Measurements from ENCODE around the gene MED12L.
"Not testable (repeated sequence)": the region's sequence is repeated elsewhere in the genome, so short reads cannot be mapped to it uniquely, and the experiment has no call there.

MED12L gene

GRCh38 chr3:151236316-151236715 lies 150.9 kb downstream of the MED12L start:
- in situ Hi-C loops (cut with MboI; ENCODE audit: low sequenced_read_pairs) = no loop called here

DNA sequence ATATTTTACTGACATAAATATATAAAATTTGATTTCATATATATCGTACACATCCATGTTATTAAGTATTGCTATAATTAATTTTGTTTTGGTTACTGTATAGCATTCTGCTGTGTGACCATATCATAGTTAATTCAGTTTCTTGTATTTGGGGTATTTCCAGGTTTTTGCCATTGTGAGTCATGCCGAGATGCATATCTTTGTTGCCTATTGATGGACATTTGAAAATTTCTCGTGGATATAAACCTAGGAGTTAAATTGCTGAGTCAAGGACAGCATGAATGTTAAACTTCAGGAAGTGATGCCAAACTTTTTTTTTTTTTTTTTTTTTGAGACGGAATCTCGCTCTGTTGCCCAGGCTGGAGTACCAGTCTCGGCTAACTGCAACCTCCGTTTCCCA lies 151.3 kb downstream of the MED12L start:
- in situ Hi-C loops (cut with MboI; ENCODE audit: low sequenced_read_pairs) = no loop called here

- in situ Hi-C loops (cut with MboI; ENCODE audit: low sequenced_read_pairs) = not testable (repeated sequence)
Measured at GRCh38 chr3:151242006-151242405, 156.5 kb downstream of the MED12L start.

GRCh38 chr3:151248772-151249337 lies 163.4 kb downstream of the MED12L start:
- in situ Hi-C loops (cut with MboI; ENCODE audit: low sequenced_read_pairs) = no loop called here

DNA sequence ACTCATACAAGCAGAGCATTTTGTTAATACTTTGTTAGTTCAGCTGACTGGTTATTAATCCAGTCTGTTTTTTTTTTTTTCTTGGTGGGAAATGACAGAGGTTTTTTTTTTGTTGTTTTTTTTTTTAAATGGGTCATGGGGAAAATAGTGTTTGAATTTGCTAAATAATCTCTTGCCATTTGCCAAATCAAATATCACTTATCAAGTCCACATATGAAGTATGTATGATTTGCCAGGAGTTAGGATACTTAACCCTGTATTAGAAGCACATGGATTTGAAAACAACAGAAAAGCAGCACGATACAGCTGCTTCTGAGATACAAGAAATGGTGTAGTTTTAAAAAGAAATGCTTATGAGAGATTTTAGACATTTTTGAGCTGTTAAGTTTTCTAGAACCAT lies 171.3 kb downstream of the MED12L start:
- in situ Hi-C loops (cut with MboI; ENCODE audit: low sequenced_read_pairs) = no loop called here

DNA sequence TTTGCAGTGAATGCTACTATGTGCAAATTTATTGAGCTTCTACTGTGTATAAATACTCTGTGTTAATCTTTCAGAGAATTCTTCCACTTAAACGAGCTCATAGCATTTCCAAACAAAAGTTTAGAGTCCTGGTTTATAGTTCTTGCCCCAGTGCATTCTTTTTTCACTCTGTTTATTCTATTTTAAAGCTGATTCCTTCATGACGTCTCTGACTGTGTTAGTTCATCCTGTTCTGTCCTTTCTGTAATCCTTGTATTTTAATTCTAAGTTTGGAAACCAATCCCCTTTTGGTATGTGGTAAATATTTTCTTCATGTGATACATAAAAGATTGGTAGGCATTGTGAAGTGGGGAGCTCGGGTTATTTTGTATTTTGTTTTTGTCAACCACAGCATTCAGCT lies 174.2 kb downstream of the MED12L start:
- in situ Hi-C loops (cut with MboI; ENCODE audit: low sequenced_read_pairs) = no loop called here

DNA sequence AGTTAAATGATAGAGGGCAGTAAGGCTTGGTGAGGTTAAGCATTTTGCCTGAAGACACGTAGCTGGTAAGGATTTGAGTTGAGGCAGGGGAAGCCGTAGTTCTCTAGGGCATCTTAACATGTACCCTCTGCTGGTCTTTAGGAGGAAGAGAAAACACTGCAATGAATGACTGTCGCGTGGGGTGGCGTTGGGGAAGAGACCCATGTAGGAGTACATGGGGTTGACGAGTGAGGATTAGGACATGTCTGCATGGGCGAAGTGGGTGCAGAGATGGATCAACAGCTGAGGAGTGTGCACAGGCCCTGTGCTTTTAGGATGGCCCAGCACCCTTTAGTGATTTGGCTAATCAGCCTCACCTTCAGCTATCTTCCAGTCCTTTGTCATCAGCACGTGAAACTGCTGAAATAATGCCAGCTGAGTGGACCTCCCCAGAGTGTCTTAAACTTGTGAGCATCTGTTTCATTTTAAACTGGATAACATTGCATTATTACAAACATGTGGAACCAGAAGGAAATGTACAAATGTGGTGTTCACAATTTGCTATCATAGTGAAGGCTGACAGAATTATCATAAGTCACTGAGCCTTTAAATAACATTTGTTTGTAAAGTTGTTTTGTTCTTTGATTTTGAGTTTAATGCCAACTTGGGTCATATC lies 177.5 kb downstream of the MED12L start:
- in situ Hi-C loops (cut with MboI; ENCODE audit: low sequenced_read_pairs) = no loop called here

DNA sequence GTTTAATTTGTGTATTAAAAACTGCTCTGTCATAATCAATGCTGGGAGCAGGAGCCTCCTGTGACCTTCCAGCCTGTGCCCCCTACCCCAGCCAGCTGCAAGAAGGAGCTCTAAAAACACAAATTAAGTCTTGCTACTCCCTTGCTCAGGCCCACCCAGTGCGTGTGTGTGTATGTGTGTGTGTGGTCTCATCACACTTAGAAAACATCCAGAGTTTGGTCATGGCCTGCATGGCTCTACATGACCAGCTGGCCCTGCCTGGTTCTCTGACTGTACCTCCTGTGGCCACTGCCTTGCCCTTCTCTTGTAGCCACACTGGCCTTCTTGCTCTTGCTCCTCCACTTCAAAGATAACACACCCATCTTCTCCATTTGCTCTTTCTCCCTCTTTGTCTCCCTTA lies 179.1 kb downstream of the MED12L start:
- in situ Hi-C loops (cut with MboI; ENCODE audit: low sequenced_read_pairs) = no loop called here

GRCh38 chr3:151265166-151265565 lies 179.7 kb downstream of the MED12L start:
- in situ Hi-C loops (cut with MboI; ENCODE audit: low sequenced_read_pairs) = no loop called here

GRCh38 chr3:151265866-151266265 lies 180.4 kb downstream of the MED12L start:
- in situ Hi-C loops (cut with MboI; ENCODE audit: low sequenced_read_pairs) = no loop called here

DNA sequence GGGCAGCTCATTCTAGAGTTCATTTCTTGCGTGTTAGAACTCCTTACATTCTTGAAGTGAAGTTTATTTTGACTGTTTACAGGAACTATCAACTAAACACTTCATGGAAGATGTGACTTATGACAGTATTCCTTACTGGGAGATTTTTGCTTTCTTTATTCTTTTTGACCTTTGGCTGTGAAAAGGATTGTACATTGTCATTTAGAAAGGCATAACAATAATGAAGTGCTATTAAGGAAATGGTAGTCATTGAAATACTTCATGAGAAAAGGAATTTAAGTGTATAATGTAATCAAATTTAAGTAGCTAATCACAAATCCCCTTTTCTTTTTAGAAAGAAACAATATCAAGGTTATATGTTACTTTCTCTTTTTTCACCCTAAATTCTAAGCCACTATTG lies 181.6 kb downstream of the MED12L start:
- in situ Hi-C loops (cut with MboI; ENCODE audit: low sequenced_read_pairs) = no loop called here

- in situ Hi-C loops (cut with MboI; ENCODE audit: low sequenced_read_pairs) = no loop called here
Measured at GRCh38 chr3:151268267-151269235, 183.1 kb downstream of the MED12L start.

- in situ Hi-C loops (cut with MboI; ENCODE audit: low sequenced_read_pairs) = no loop called here
Measured at GRCh38 chr3:151269631-151270030, 184.2 kb downstream of the MED12L start.

DNA sequence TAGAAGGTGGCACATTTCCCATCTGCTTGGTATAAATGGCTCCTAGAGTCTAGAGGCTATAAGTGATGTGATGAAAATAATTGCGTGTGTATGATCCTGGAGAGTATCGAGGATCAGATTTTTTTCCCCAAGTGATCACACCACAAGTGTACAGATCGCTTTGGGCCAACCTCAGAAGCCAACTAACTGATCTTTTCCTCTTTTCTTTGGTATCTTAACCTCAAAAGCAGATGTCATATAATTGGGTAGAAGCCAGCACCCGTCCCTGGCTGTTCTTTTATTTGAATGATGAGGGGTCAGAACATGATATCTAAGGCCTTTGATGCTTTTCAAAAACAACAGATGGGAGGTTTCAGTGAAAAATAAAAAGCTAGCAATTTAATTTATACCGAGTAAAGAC lies 189.6 kb downstream of the MED12L start:
- in situ Hi-C loops (cut with MboI; ENCODE audit: low sequenced_read_pairs) = no loop called here

DNA sequence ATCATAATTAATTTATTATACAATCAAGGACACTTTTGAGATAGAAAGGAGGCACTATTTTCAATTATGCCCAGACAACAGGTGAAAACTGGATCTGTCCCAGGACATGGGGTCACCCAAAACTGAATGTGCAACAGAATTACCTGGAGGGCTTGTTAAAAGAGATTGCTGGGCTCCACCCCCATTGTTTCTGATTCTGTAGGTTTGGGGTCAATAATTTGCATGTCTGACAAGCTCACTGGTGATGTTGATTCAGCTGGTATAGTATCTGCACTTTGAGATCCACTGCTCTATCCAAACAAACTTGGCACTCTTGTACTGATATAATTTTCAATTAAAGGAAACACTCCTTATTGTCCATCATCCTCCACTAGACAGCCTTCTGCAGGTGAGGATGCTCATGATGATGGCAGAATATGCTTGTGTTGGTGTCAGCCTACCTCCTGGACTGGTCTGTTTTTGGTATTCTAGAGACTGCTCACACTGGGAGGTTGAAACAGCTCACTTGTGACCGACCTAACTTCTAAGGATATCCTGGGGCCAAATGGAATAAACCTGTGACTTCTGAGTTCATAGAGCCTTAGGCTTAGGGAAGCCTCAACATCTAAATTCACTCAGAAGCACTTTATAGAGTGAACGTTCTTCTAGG lies 190.7 kb downstream of the MED12L start:
- in situ Hi-C loops (cut with MboI; ENCODE audit: low sequenced_read_pairs) = no loop called here

GRCh38 chr3:151276687-151277042 lies 191.2 kb downstream of the MED12L start:
- in situ Hi-C loops (cut with MboI; ENCODE audit: low sequenced_read_pairs) = no loop called here

DNA sequence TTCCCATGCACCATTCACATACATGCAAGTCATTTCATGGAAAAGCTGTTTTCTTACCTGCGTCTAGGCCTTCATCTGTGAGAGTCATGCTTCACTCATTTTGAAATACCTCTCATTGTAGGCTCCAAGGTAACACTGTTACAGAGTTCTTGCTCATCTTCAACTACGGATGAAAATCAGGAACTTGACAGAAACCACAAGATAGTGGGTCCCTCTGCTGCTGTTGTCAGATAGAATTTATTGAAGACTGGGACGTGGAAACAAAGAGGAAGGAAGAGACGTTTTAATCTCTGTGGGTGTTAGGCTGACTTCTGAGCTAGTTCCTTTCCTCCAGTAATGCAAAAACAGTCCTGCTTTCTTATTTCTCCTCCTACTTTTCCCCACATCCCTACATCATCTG lies 192.8 kb downstream of the MED12L start, which contains the start of gene P2RY14:
P2RY14 (minus strand) TSS at position 313 of the 400 bp plus-strand sequence. CDS start 64,226 bp downstream, outside the sequence.
- in situ Hi-C loops (cut with MboI; ENCODE audit: low sequenced_read_pairs) = no loop called here

GRCh38 chr3:151281671-151282324 lies 196.3 kb downstream of the MED12L start:
- in situ Hi-C loops (cut with MboI; ENCODE audit: low sequenced_read_pairs) = no loop called here

DNA sequence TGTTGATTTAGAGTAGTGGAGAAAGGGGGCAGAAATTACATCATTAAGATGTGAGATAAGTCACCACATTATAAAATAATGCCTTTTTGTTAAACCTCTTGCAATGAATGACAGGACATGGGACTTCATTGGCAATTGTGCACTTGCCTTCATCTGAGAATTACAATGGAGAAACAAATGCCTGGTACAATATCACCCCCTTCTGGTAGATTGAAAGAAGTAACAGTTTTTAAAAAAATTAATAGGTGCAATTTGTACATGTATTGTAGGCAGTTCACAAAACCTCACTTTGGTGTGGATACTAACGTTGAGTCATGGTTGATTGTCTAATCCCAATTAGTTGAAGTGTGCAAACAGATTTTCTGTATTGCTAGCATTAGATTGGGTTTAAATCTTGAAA lies 197.5 kb downstream of the MED12L start:
- in situ Hi-C loops (cut with MboI; ENCODE audit: low sequenced_read_pairs) = no loop called here

DNA sequence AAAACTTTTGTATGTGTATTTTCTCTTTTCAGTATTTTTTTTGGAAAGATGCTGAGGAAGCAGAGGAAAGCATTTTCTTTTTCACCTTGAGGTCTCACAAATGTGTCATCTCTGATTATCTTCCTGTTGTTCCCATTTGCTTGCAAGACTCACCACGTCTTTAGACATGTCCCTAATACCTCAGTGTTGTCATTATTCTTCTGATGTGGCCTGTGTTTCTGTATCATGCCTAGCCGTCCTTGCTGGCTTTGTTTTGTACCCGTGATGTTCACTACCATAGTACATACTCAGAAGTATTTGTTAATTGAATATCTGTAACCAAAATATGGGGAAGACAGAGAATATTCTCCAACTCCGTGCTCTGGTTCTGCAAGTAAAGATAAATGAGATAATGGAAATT lies 197.9 kb downstream of the MED12L start:
- in situ Hi-C loops (cut with MboI; ENCODE audit: low sequenced_read_pairs) = no loop called here

Measured in hTERT RPE-1 (cell line).